ENCODE measurements around the gene FNIP1. TPM values are rescaled to one million over a fixed set of nuclear protein-coding genes. Genes with fewer than 3 reads are reported as not detected.

The FNIP1 gene
- total and polyA plus RNA-seq, 12 donors, result 2.8 to 41.7 (median 32.7) TPM

- Histone ChIP-seq H3K9me3 (no peaks in the 10 kb centered on the region), H3K36me3 (peaks cover 0 to 14% (median 0%) of the 10 kb centered on the region in 9 donors), H3K4me1 (peaks cover 4 to 35% (median 23%) of the 10 kb centered on the region in 9 donors), H3K4me3 (no peak overlapping the region), H3K27ac (no peak overlapping the region), H3K27me3 (no peaks in the 10 kb centered on the region)
- no peak for TF ChIP-seq CTCF (IDR thresholded peaks at IDR 0.05)
- intact Hi-C loops (cut with DNase I), result loop anchor here in 4 of 10 donors (5.0 to 10.0 kb wide), 2 partner anchors 157 to 160 kb away; partner anchors contain the start of gene FNIP1 (in 4 of the 4)
- DNase-seq (no peak), ATAC-seq (no peak)
- WGBS, 2 donors, result 81 to 87% methylated on average over 4 of the region's 4 CpGs
Measured at GRCh38 chr5:131637694-131638093, 159.1 kb downstream of the FNIP1 start.

GRCh38 chr5:131635684-131636572 lies 160.9 kb downstream of the FNIP1 start:
- ATAC-seq (peak in 5 of 8 donors; percentile 1 to 12 (median 4)), DNase-seq (no peak)
- intact Hi-C loops (cut with DNase I), result loop anchor here in 6 of 10 donors (1.0 to 10.0 kb wide), 4 partner anchors 159 to 161 kb away; partner anchors contain the start of gene FNIP1 (in 6 of the 6)
- peak overlapping the region; percentile 94 to 100 (median 98) for H3K27ac ChIP-seq
- H3K4me3 ChIP-seq, result peak overlapping the region; percentile 54 to 91 (median 75)
- 5% methylated on average over 24 of the region's 24 CpGs for WGBS, 2 donors
- no peak for TF ChIP-seq CTCF (IDR thresholded peaks at IDR 0.05)
- no peaks in the 10 kb centered on the region for H3K27me3 ChIP-seq
- H3K4me1 ChIP-seq, result peaks cover 4 to 47% (median 32%) of the 10 kb centered on the region in 9 donors
- peaks cover 0 to 6% (median 0%) of the 10 kb centered on the region in 9 donors for H3K36me3 ChIP-seq
- H3K9me3 ChIP-seq, result no peaks in the 10 kb centered on the region

GRCh38 chr5:131634996-131635683 lies 161.7 kb downstream of the FNIP1 start, which contains the start of gene RAPGEF6:
Gene RAPGEF6 (minus strand): TSS chr5:131635229. CDS start chr5:131635030, 199 bp downstream.
- ATAC-seq (peak; percentile 96 to 98 (median 98)), DNase-seq (peak; percentile 93 to 99)
- Histone ChIP-seq H3K4me1 (peaks cover 4 to 54% (median 40%) of the 10 kb centered on the region in 9 donors), H3K36me3 (peaks cover 0 to 6% (median 0%) of the 10 kb centered on the region in 9 donors), H3K27ac (peak within 1 kb of the TSS; percentile 94 to 100 (median 98)), H3K4me3 (peak within 1 kb of the TSS; percentile 64 to 91 (median 75)), H3K27me3 (no peaks in the 10 kb centered on the region), H3K9me3 (no peaks in the 10 kb centered on the region)
- 0% methylated on average over 55 of the region's 55 CpGs for WGBS, 2 donors
- peak in 2 of 9 donors; percentile 2 to 4 for TF ChIP-seq CTCF (IDR thresholded peaks at IDR 0.05)
- intact Hi-C loops (cut with DNase I), result loop anchor here in 7 of 10 donors (1.0 to 10.0 kb wide), 5 partner anchors 38 to 162 kb away; partner anchors contain the start of gene FNIP1 (in 6 of the 7)

- Histone ChIP-seq H3K4me1 (peaks cover 4 to 59% (median 40%) of the 10 kb centered on the region in 9 donors), H3K36me3 (peaks cover 0 to 6% (median 0%) of the 10 kb centered on the region in 9 donors), H3K27me3 (no peaks in the 10 kb centered on the region), H3K27ac (peak overlapping the region; percentile 78 to 100 (median 98)), H3K4me3 (peak overlapping the region; percentile 64 to 91 (median 75)), H3K9me3 (no peaks in the 10 kb centered on the region)
- TF ChIP-seq CTCF (IDR thresholded peaks at IDR 0.05), result peak in 3 of 9 donors; percentile 9 to 34 (median 32)
- peak; percentile 12 to 70 (median 45) for ATAC-seq
- 0 to 1% methylated on average over 21 of the region's 21 CpGs for WGBS, 2 donors
- peak; percentile 50 to 56 for DNase-seq
- intact Hi-C loops (cut with DNase I), result loop anchor here in 4 of 10 donors (2.0 to 10.0 kb wide), 3 partner anchors 37 to 162 kb away; partner anchors contain the start of gene FNIP1 (in 3 of the 4)
Measured at GRCh38 chr5:131634666-131634995, 162.2 kb downstream of the FNIP1 start.
